HepG2 (cell line): ENCODE measurements around the gene FCER1G. TPM values are rescaled to one million over a fixed set of nuclear protein-coding genes. Genes with fewer than 3 reads are reported as not detected.

ENCODE experiments used
- CEBPZ ChIP-seq: IDR thresholded peaks from 2 replicates; pipeline ENCODE4 v1.6.1; 2012; ENCODE audit warnings: low read length, improper control_type of control experiment
- CHD2 ChIP-seq: IDR thresholded peaks from 2 replicates; pipeline ENCODE4 v1.6.1; 2011; ENCODE audit warnings: low read depth, low read length, improper control_type of control experiment
- FOXK2 ChIP-seq: fragments of 450-650 bp; IDR thresholded peaks from 2 replicates; pipeline ENCODE4 v1.6.1; 2016
- HMG20B ChIP-seq: conservative IDR thresholded peaks from 2 replicates; pipeline ENCODE4 v1.6.1; 2016; ENCODE audit warnings: missing genetic modification reagents, missing compliant biosample characterization
- HOMEZ ChIP-seq: IDR thresholded peaks from 2 replicates; pipeline ENCODE4 v1.6.1; 2016; ENCODE audit warnings: low read depth
- IKZF1 ChIP-seq: fragments of 450-650 bp; IDR thresholded peaks from 2 replicates; pipeline ENCODE4 v1.7.1; 2016
- KDM1A ChIP-seq: IDR thresholded peaks from 2 replicates; pipeline ENCODE4 v1.6.1; 2016; ENCODE audit warnings: missing compliant biosample characterization
- MTF2 ChIP-seq: sonication (generic); formaldehyde crosslinking; IDR thresholded peaks from 2 replicates; pipeline ENCODE4 v1.5.0; 2020; ENCODE audit warnings: missing genetic modification reagents, borderline replicate concordance
- NR2F6 ChIP-seq, 2 experiments: IDR thresholded peaks; 2 replicates each; pipeline ENCODE4 v1.6.1; 2016; ENCODE audit warnings: antibody characterized with exemption in 1 of 2, mild to moderate bottlenecking in 1 of 2
- NRL ChIP-seq: sonication (generic); formaldehyde crosslinking; IDR thresholded peaks from 2 replicates; pipeline ENCODE4 v1.5.0; 2020; ENCODE audit warnings: missing genetic modification reagents, mild to moderate bottlenecking, moderate library complexity, borderline replicate concordance
- PHF5A ChIP-seq: IDR thresholded peaks from one replicate; pipeline ENCODE4 v1.6.1; 2018; ENCODE audit warnings: low read depth, missing genetic modification reagents; ENCODE audit not compliant: unreplicated experiment
- PRDM10 ChIP-seq: sonication (generic); formaldehyde crosslinking; IDR thresholded peaks from 2 replicates; pipeline ENCODE4 v1.4.0; 2020; ENCODE audit warnings: low read depth, missing genetic modification reagents
- PRPF4 ChIP-seq: fragments of 200-400 bp; formaldehyde crosslinking; IDR thresholded peaks from 2 replicates; pipeline ENCODE4 v1.6.1; 2016; ENCODE audit warnings: low read length, low read depth; ENCODE audit not compliant: poor library complexity, severe bottlenecking
- SP140L ChIP-seq: sonication (generic); formaldehyde crosslinking; IDR thresholded peaks from 2 replicates; pipeline ENCODE4 v1.4.0; 2020; ENCODE audit warnings: missing genetic modification reagents, borderline replicate concordance
- XBP1 ChIP-seq: sonication (generic); formaldehyde crosslinking; IDR thresholded peaks from 2 replicates; pipeline ENCODE4 v1.5.0; 2020; ENCODE audit warnings: missing genetic modification reagents
- YEATS2 ChIP-seq: sonication (generic); formaldehyde crosslinking; IDR thresholded peaks from 2 replicates; pipeline ENCODE4 v1.4.0; 2020; ENCODE audit warnings: missing genetic modification reagents, borderline replicate concordance
- ZBTB3 ChIP-seq: sonication (generic); formaldehyde crosslinking; IDR thresholded peaks from 2 replicates; pipeline ENCODE4 v1.4.0; 2020; ENCODE audit warnings: low read depth, mild to moderate bottlenecking, moderate library complexity, missing genetic modification reagents, borderline replicate concordance
- ZNF124 ChIP-seq: sonication (generic); formaldehyde crosslinking; IDR thresholded peaks from 2 replicates; pipeline ENCODE4 v1.4.0; 2020; ENCODE audit warnings: missing genetic modification reagents
- ZNF260 ChIP-seq: sonication (generic); formaldehyde crosslinking; IDR thresholded peaks from 2 replicates; pipeline ENCODE4 v1.4.0; 2020; ENCODE audit warnings: missing genetic modification reagents, low read depth, mild to moderate bottlenecking, borderline replicate concordance
- ZNF563 ChIP-seq: sonication (generic); formaldehyde crosslinking; IDR thresholded peaks from 2 replicates; pipeline ENCODE4 v1.8.0; 2022; ENCODE audit warnings: mild to moderate bottlenecking, moderate library complexity, missing genetic modification reagents
- ZNF720 ChIP-seq: sonication (generic); formaldehyde crosslinking; IDR thresholded peaks from 2 replicates; pipeline ENCODE4 v1.4.0; 2020; ENCODE audit warnings: missing genetic modification reagents
- ZNF761 ChIP-seq: sonication (generic); formaldehyde crosslinking; conservative IDR thresholded peaks from 2 replicates; pipeline ENCODE4 v1.4.0; 2020; ENCODE audit warnings: mild to moderate bottlenecking, missing genetic modification reagents
- polyA plus RNA-seq, 8 experiments: library from polyadenylated mRNA; depleted of rRNA in 3 of 8; stranded (reverse) in 7 of 8; unstranded in 1 of 8; fragments of >200 nt; fragmentation: Illumina TruSeq in 4 of 8; extraction: Trizol in 4 of 8; gene quantifications; 2 replicates each; pipeline versions ENCODE4 v1.2.1 to v1.2.3, GENCODE V29; 2011 to 2016; ENCODE audit warnings: low read depth in 4 of 8, missing spikeins in 1 of 8, mixed read lengths in 1 of 8; ENCODE audit not compliant: insufficient read depth in 1 of 8
- total RNA-seq, 5 experiments: library from RNA; depleted of rRNA; stranded (reverse); fragments of >200 nt; fragmentation: Illumina TruSeq; extraction: Trizol; gene quantifications; 2 replicates each; pipeline ENCODE4 v1.2.3, GENCODE V29; 2016; ENCODE audit warnings: low read depth in 1 of 5

FCER1G gene
- total and polyA plus RNA-seq, 2 of the 13 experiments (the other 11 are each of a cell fraction or from before 2014, with no cell fraction given): 1.3 to 6.4 TPM

- TF ChIP-seq ZNF260 (CRISPR knock-in tag) (no peak), PRDM10 (CRISPR knock-in tag) (no peak), ZBTB3 (CRISPR knock-in tag) (no peak; the same call in 1 of the 2 replicates), NRL (CRISPR knock-in tag) (0 out of 2 replicates have a peak, but pooled peaks have one; percentile 77), CHD2 (no peak), YEATS2 (peak; percentile 43; the same call in 1 of the 2 replicates), SP140L (CRISPR knock-in tag) (no peak), NR2F6 (IDR thresholded peaks at IDR 0.05) (no peak; the same call in none of the 2 replicates), NR2F6 (CRISPR knock-in tag; IDR thresholded peaks at IDR 0.05) (peak; percentile 71), HMG20B (CRISPR knock-in tag) (no peak), XBP1 (CRISPR knock-in tag) (no peak), ZNF761 (CRISPR knock-in tag) (peak; percentile 87), CEBPZ (no peak), MTF2 (peak; percentile 78; the same call in 1 of the 2 replicates), ZNF563 (CRISPR knock-in tag) (0 out of 2 replicates have a peak, but pooled peaks have one; percentile 41), PHF5A (CRISPR knock-in tag) (peak; percentile 37), FOXK2 (no peak), ZNF720 (CRISPR knock-in tag) (peak; percentile 86; the same call in 1 of the 2 replicates), KDM1A (CRISPR knock-in tag) (no peak), PRPF4 (no peak), ZNF124 (CRISPR knock-in tag) (0 out of 2 replicates have a peak, but pooled peaks have one; percentile 76), HOMEZ (CRISPR knock-in tag) (0 out of 2 replicates have a peak, but pooled peaks have one; percentile 31), IKZF1 (no peak)
Measured at GRCh38 chr1:161177112-161177935, 37.8 kb upstream of the FCER1G start, which contains the start of gene B4GALT3 (continued).
